MCF 10A (cell line): ENCODE data around the gene TRMT112. TPM values are rescaled to one million over a fixed set of nuclear protein-coding genes. Genes with fewer than 3 reads are reported as not detected.
A peak's percentile ranks its signal among the peaks of the same experiment; 100 is the strongest.

Experiments used
- BruUV-seq: library from RNA; stranded (reverse); fragments of 400-500 nt; replicated peaks from 2 replicates; lab custom pipeline; 2021; lab: Mats Ljungman, UMichigan
- CTCF ChIA-PET: fragments of 300-600 bp; sonication (Branson Sonifier 250); formaldehyde crosslinking; extraction: SDS; loops from one replicate; lab custom pipeline; 2021; ENCODE audit warnings: antibody characterized with exemption, inconsistent platforms; lab: Yijun Ruan, JAX
- POLR2A ChIA-PET: fragments of 300-600, 350-650 bp; sonication (Branson Sonifier 250); formaldehyde crosslinking; extraction: SDS; loops from one replicate; lab custom pipeline; 2020; ENCODE audit warnings: antibody characterized with exemption, inconsistent platforms; lab: Yijun Ruan, JAX
- DNase-seq: peaks from one replicate; pipeline ENCODE4 v3.0.0-alpha.2; 2018; ENCODE audit not compliant: unreplicated experiment
- H3K27ac Mint-ChIP-seq: one replicate; pipeline ENCODE4 v1.8.0; 2022; ENCODE audit warnings: mild to moderate bottlenecking, low read depth, mixed read lengths; ENCODE audit not compliant: unreplicated experiment
- H3K27me3 Mint-ChIP-seq: one replicate; pipeline ENCODE4 v1.8.0; 2022; ENCODE audit warnings: mixed read lengths; ENCODE audit not compliant: insufficient read depth, unreplicated experiment
- H3K36me3 Mint-ChIP-seq: one replicate; pipeline ENCODE4 v1.8.0; 2022; ENCODE audit warnings: mild to moderate bottlenecking, moderate library complexity, mixed read lengths; ENCODE audit not compliant: insufficient read depth, unreplicated experiment
- H3K4me1 Mint-ChIP-seq: one replicate; pipeline ENCODE4 v1.8.0; 2022; ENCODE audit warnings: mixed read lengths; ENCODE audit not compliant: insufficient read depth, unreplicated experiment
- H3K4me3 Mint-ChIP-seq: one replicate; pipeline ENCODE4 v1.8.0; 2022; ENCODE audit warnings: mild to moderate bottlenecking, moderate library complexity, mixed read lengths; ENCODE audit not compliant: unreplicated experiment
- H3K9me3 Mint-ChIP-seq: one replicate; pipeline ENCODE4 v1.8.0; 2022; ENCODE audit warnings: mixed read lengths; ENCODE audit not compliant: unreplicated experiment
- intact Hi-C: fragments of 100-400 bp; cut with micrococcal nuclease; formaldehyde crosslinking; loops from 2 replicates; pipeline ENCODE4 v1.14.1; 2022
- total RNA-seq: library from RNA; stranded (reverse); gene quantifications from 2 replicates; pipeline ENCODE4 v1.2.3, GENCODE V29; 2022
- TF ChIP-seq, protein P1 (sequence below): fragments of 200-600 bp; IDR thresholded peaks from one replicate; pipeline ENCODE4 v1.8.0; 2022; ENCODE audit warnings: antibody characterized with exemption, mild to moderate bottlenecking; ENCODE audit not compliant: unreplicated experiment

TRMT112 gene
- total RNA-seq, 1 experiment from 2014 or later = 284 TPM

DNA sequence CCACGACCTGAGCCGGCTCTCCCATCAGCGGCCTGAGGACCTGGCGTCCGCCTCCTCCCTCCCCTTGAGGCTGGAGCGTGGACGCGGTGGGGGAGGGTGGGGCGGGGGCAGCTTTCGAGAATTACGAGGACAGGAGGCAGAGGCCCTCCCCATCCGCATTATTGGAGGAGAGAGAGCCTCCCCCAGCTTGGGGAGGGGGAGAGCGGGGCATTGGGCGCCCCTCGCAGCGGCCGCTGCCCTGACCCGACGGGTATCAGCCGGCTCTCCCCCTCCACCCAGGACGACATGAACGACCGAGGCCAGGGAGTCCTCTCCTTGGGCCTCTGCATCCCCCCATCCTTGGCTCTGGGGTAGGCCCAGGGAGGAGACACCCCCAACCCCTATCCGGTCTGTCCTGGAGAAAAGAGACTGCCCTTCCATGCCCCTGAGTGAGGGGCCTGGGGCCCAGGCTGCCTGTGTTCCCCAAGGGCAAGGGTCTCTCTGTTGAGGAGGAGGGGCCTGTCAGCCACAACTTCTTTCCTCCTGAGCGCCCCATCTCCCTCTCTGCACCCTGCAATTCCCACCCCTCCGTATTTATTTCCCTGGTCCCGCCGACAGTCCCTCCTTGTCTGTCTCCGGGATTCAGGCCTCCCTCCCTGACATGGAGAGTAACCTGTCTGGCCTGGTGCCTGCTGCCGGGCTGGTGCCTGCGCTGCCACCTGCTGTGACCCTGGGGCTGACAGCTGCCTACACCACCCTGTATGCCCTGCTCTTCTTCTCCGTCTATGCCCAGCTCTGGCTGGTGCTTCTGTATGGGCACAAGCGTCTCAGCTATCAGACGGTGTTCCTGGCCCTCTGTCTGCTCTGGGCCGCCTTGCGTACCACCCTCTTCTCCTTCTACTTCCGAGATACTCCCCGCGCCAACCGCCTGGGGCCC lies 31.2 kb downstream of the TRMT112 start:
- BruUV-seq = no TSS peak
- POLR2A ChIA-PET = interaction anchor here (0.9 to 8.2 kb wide), 8 partner anchors 9 to 100 kb away, joined by 3 to 125 read pairs (median 8); partner anchors contain the start of genes CATSPERZ, PLCB3, PRDX5 and STIP1
- TF ChIP-seq, protein P1, sequence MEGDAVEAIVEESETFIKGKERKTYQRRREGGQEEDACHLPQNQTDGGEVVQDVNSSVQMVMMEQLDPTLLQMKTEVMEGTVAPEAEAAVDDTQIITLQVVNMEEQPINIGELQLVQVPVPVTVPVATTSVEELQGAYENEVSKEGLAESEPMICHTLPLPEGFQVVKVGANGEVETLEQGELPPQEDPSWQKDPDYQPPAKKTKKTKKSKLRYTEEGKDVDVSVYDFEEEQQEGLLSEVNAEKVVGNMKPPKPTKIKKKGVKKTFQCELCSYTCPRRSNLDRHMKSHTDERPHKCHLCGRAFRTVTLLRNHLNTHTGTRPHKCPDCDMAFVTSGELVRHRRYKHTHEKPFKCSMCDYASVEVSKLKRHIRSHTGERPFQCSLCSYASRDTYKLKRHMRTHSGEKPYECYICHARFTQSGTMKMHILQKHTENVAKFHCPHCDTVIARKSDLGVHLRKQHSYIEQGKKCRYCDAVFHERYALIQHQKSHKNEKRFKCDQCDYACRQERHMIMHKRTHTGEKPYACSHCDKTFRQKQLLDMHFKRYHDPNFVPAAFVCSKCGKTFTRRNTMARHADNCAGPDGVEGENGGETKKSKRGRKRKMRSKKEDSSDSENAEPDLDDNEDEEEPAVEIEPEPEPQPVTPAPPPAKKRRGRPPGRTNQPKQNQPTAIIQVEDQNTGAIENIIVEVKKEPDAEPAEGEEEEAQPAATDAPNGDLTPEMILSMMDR = peak; percentile 21
- Mint-ChIP-seq H3K27me3 (peaks cover 9% of the 10 kb centered on the region), H3K9me3 (no peaks in the 10 kb centered on the region), H3K27ac (peak overlapping the region; percentile 84), H3K36me3 (peaks cover 29% of the 10 kb centered on the region), H3K4me1 (peaks cover 15% of the 10 kb centered on the region), H3K4me3 (peak overlapping the region; percentile 76)
- CTCF ChIA-PET = interaction anchor here (0.6 to 9.9 kb wide), 3 partner anchors 14 to 22 kb away, joined by 3 to 96 read pairs (median 5); partner anchors contain the start of gene CATSPERZ
- intact Hi-C loops = loop anchor here (1.0 to 5.0 kb wide), 4 partner anchors 19 to 99 kb away; partner anchors contain the start of genes ESRRA, PLCB3 and STIP1
- DNase-seq = peak; percentile 42

- Mint-ChIP-seq H3K27me3 (no peaks in the 10 kb centered on the region), H3K4me1 (peaks cover 10% of the 10 kb centered on the region), H3K4me3 (peak within 1 kb of the TSS; percentile 76), H3K27ac (peak within 1 kb of the TSS; percentile 84), H3K9me3 (no peaks in the 10 kb centered on the region), H3K36me3 (peaks cover 32% of the 10 kb centered on the region)
- TF ChIP-seq, protein P1 = no peak
- peak; percentile 65 for DNase-seq
- intact Hi-C loops = loop anchor here (5.0 kb wide), 2 partner anchors 33 to 98 kb away; partner anchors contain the start of genes PLCB3 and STIP1
- POLR2A ChIA-PET = interaction anchor here (0.5 to 8.2 kb wide), 19 partner anchors 8 to 492 kb away, joined by 3 to 125 read pairs (median 4); partner anchors contain the start of genes CATSPERZ, ESRRA, FKBP2 and NUDT22
- CTCF ChIA-PET = interaction anchor here (0.5 to 9.9 kb wide), 4 partner anchors 13 to 138 kb away, joined by 3 to 96 read pairs (median 4); partner anchors contain the start of gene CATSPERZ
- TSS peak; percentile 77 for BruUV-seq
Observed at GRCh38 chr11:64284962-64285884, 32.1 kb downstream of the TRMT112 start, which contains the start of gene GPR137. TSS of gene GPR137 (plus strand) at chr11:64285848. CDS start at chr11:64286525, 677 bp downstream.

GRCh38 chr11:64284048-64284961 lies 33.1 kb downstream of the TRMT112 start, which contains the start of gene BAD:
TSS of gene BAD (minus strand) at chr11:64284665. CDS start at chr11:64284368, 297 bp downstream.
- intact Hi-C loops = no loop called here
- BruUV-seq = TSS peak; percentile 61

More at GRCh38 chr11:64284048-64284961, 33.1 kb downstream of the TRMT112 start, which contains the start of gene BAD:
- Mint-ChIP-seq H3K4me1 (peaks cover 10% of the 10 kb centered on the region), H3K36me3 (peaks cover 39% of the 10 kb centered on the region), H3K27me3 (no peaks in the 10 kb centered on the region), H3K27ac (peak within 1 kb of the TSS; percentile 84), H3K9me3 (no peaks in the 10 kb centered on the region), H3K4me3 (peak within 1 kb of the TSS; percentile 76)
- DNase-seq = peak; percentile 94
- TF ChIP-seq, protein P1 = no peak
- ChIA-PET POLR2A (interaction anchor here (0.5 to 8.2 kb wide), 17 partner anchors 8 to 493 kb away, joined by 3 to 125 read pairs (median 5); partner anchors contain the start of genes CATSPERZ, ESRRA, FKBP2 and NUDT22), CTCF (interaction anchor here (0.5 to 9.9 kb wide), 8 partner anchors 12 to 139 kb away, joined by 3 to 96 read pairs (median 4); partner anchors contain the start of gene CATSPERZ)
